ENCODE data around the gene MDN1.

DNA sequence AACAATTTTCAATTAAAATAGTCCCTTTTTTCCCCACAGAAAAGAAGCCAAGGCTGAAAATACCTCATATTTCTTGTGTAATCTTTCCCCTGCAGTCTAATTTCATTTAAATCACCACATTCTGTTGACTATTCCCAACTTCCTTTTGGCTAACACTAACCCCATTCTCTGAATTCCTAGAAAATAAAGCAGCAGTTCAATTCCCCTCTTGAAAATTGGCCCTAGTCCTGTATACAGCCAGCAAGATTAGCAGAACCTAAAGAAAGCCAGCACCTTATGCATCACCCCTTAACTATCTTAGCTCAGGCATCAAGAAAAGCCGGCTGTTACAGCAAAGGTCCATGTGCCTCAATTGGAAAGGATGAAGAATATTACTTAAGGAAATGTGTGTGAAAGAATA is 69.7 kb downstream of the MDN1 start:
- TF ChIP-seq, protein P1, sequence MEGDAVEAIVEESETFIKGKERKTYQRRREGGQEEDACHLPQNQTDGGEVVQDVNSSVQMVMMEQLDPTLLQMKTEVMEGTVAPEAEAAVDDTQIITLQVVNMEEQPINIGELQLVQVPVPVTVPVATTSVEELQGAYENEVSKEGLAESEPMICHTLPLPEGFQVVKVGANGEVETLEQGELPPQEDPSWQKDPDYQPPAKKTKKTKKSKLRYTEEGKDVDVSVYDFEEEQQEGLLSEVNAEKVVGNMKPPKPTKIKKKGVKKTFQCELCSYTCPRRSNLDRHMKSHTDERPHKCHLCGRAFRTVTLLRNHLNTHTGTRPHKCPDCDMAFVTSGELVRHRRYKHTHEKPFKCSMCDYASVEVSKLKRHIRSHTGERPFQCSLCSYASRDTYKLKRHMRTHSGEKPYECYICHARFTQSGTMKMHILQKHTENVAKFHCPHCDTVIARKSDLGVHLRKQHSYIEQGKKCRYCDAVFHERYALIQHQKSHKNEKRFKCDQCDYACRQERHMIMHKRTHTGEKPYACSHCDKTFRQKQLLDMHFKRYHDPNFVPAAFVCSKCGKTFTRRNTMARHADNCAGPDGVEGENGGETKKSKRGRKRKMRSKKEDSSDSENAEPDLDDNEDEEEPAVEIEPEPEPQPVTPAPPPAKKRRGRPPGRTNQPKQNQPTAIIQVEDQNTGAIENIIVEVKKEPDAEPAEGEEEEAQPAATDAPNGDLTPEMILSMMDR (IDR thresholded peaks at IDR 0.05), result no peak
- TF ChIP-seq POLR2A (IDR thresholded peaks at IDR 0.05), result no peak

All from uterus (tissue), 2 donors.